NCI-H748 (cell line): ENCODE data around the gene TACC3.
A peak's percentile ranks its signal among the peaks of the same experiment; 100 is the strongest.
"Not testable (repeated sequence)": the region's sequence is repeated elsewhere in the genome, so short reads cannot be mapped to it uniquely, and the experiment has no call there.

ENCODE experiments used
- DNase-seq: peaks from one replicate; lab custom pipeline; 2025; ENCODE audit not compliant: unreplicated experiment; lab: John Stamatoyannopoulos, UW

TACC3 gene

DNA sequence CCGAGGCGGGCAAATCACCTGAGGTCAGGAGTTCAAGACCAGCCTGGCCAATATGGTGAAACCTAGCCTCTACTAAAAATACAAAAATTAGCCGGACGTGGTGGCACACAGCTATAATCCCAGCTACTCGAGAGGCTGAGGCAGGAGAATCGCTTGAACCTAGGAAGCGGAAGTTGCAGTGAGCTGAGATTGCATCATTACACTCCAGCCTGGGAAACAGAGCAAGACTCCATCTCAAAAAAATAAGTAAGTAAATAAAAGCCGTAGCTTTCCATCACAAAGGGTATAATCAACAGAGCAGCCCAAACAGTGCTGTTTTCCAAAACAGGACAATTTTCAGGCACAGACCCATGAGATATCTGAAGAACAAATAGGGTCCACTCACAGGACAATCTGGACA lies 19.6 kb upstream of the TACC3 start:
- not testable (repeated sequence) for DNase-seq

- DNase-seq, result no peak
Observed at GRCh38 chr4:1703867-1704266, 17.5 kb upstream of the TACC3 start.

GRCh38 chr4:1705732-1706131 lies 15.6 kb upstream of the TACC3 start:
- no peak for DNase-seq

- DNase-seq, result no peak
Observed at GRCh38 chr4:1706358-1706757, 15.0 kb upstream of the TACC3 start.

- DNase-seq, result no peak
Observed at GRCh38 chr4:1708581-1708980, 12.7 kb upstream of the TACC3 start.

- no peak for DNase-seq
Observed at GRCh38 chr4:1711055-1711570, 10.2 kb upstream of the TACC3 start.

DNA sequence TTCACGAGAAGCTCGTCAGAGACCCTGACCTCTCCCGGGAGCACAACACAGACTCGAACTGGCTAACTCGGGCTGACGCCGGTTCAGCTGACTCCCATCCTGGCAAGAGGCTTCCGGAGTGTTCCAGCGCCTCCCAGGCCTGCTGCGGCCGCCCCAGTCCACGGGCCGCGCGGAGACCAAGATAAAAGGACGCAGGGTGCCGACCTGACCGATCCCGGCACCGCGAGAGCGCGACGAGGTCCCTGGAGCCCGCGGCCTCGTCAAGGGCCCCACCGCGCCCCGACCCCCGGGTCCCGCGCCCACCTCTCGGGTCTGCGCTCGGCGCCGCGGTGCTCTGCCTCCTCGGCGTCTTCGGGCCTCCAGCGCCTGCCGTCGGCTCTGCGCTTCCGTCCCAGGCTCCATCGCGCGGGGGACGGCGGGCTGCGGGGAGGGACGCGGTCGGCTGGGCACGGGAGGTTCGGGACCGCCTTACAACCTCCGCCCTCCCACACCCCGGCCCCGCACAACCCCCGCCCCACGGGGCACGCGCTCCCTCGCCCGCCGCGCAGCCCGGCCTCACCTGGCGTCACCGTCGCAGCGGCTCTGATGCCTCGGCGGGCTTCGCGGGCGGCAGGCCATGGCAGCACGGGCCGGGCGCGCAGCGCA lies 9.6 kb upstream of the TACC3 start:
- peak; percentile 2 for DNase-seq

DNA sequence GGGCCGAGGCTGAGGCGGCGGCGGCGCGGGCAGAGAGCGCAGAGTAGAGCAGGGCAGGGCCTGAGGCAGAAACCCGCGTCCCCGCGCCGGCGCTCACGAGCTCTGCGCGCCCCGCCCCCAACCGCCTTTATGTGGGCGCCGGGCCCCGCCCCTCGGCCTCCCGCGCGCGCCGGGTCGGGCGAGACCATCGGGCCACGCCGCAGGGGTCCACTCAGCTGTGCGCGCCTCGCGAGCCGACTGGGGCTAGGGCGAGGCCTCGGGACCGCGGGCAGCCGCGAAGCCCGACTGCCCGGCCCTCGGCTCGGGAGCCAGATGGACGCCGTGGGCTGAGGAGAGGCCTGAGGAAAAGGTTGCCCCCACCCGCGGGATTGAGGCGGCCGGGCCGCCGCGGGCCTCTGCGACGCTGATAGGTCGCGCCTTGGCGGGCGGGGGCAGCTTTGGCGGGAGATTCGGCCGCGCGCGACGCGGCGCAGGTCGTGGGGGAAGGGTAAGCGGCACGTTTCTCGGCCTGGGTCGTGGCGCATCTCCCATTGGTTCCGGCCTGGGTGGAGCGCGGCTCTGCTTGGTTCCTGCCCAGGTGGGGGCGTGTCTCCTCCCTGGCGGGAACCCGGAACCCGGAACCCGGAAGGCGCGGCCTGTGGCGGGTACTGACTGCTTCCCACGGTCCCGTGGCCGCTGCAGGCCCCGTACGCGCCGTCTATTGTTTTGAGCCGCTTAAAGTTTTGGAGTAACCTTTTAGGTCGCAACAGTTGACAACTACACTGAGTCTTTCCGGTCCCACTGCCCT lies 8.9 kb upstream of the TACC3 start, which contains the start of gene SLBP:
Gene SLBP (minus strand): TSS at position 104 of the 787 bp plus-strand sequence. CDS start 131 bp downstream, outside the sequence.
- DNase-seq, result peak; percentile 86

DNA sequence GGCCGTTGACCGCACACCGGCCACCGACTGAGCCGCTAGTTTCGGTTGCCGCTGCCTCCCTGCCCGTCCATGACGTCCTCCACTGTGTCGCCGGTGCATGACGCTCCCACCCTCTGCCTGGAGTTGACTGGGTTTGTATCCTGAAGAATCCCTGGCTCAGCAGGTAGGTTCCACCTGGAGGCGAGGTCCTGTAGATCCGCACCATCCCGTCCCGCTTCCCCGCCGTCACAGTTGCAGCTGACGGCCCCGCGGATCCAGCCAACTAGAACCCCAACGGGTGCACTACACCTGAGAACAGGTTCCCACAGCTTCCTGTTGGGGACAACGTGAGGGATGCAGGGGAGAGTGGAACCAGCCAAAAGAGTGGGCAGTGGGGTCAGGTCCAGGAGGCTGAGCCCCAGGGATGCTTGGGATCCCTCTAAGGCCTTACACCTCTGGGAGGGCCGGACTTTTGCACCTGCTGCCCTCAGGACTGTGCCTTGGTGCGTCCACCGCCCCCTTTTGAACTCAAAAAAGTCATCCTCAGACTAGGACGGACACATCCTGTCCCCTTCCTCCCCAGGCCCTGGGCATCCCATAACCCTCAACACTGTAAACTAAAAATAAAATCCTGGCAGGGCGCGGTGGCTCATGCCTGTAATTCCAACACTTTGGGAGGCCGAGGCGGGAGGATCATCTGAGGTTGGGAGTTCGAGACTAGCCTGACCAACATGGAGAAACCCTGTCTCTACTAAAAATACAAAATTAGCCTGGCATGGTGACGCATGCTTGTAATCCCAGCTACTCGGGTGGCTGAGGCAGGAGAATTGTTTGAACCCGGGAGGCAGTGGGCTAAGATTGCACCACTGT lies 8.1 kb upstream of the TACC3 start:
- DNase-seq, result peak; percentile 37

DNA sequence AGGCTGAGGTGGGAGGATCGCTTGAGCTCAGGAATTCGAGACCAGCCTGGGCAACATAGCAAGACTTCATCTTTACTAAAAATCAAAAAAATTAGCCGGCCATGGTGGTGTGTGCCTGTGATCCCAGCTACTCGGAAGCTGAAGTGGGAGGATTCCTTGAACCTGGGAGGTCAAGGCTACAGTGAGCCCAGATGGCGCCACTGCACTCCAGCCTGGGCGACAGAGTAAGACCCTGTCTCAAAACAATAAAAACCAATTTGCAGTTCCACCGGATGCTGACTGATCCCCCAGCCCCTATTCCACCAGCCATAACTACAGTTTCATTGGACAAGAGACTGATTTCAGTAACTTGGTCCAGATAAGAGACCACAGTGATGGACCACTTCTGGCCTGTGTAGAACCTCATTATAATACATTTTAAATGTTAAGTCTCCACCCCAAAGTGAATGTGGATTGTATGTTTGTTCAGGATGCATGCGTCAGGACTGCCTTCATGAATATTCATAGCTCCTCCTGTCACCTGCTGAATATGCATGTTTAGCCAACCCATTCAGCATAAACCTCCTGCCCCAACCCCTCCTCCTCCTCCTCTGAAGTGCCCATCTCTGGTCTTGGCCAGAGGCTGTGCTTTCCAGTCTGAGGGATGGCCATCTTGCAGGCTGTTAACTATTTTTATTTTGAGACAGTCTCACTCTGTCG lies 6.9 kb upstream of the TACC3 start:
- DNase-seq, result no peak

- no peak for DNase-seq
Observed at GRCh38 chr4:1715002-1715758, 6.1 kb upstream of the TACC3 start.

DNA sequence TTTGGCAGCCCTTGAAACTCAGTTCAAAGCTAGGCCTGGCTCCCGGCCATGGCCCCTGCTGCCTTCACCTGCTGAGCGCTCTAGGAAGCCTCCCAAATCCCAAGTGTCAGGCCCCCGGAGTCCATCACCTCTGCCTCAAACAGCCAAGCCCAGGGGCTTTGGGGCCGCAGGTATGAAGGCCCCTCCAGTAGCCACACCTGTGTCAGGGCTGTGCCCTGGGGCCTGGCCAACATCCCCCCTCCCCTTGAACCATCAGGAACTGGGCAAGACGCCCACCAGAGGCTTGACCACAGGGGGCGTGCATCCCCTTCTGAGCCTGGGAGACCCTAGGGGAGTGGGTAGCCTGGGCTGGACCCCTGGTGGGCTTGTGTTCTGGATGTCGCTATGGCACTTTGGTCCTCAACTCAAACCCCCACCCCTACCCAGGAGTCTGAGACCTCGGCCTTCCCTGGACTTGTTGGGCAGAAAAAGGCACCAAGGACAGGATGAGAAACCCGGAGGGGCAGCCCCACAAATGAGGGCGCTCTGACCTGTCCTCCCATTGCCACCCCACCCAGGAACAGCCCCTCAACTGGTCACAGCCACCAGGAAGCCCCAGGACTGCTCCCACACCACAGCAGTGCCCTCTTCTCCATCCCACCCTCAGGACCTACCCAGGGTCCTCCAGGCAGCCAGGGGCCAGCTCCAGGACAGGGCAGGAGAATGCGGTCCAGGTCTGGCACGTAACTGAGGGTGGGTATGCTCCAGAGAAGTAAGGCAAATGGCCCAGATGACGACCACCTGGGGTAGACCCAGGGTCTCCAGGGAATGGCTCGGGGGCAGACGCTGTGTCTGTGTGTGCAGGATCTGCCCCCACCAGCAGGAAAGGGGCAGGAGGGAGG lies 5.0 kb upstream of the TACC3 start:
- DNase-seq, result no peak

GRCh38 chr4:1717129-1718094 lies 3.9 kb upstream of the TACC3 start:
- DNase-seq, result no peak

GRCh38 chr4:1718095-1718850 lies 3.0 kb upstream of the TACC3 start:
- no peak for DNase-seq

- peak; percentile 36 for DNase-seq
Observed at GRCh38 chr4:1720163-1720983, 948 bp upstream of the TACC3 start.
